Ascending aorta (tissue), 2 donors: ENCODE measurements around the gene IHH. TPM values are rescaled to one million over a fixed set of nuclear protein-coding genes. Genes with fewer than 3 reads are reported as not detected.

Experiments
- DNase-seq, 2 donors: peaks; one replicate each; pipeline ENCODE4 v3.0.0-alpha.2; 2019; ENCODE audit warnings: low spot score in 2 of 2
- H3K27ac ChIP-seq, 2 donors: fragments of 200-600 bp; sonication (generic); one replicate each; pipeline ENCODE4 v1.5.1; 2016 to 2017; ENCODE audit warnings: mild to moderate bottlenecking in 1 of 2
- H3K27me3 ChIP-seq: fragments of 200-600 bp; sonication (generic); one replicate; pipeline ENCODE4 v1.5.1; 2017
- H3K36me3 ChIP-seq, 2 donors: fragments of 200-600 bp; sonication (generic); one replicate each; pipeline ENCODE4 v1.5.1; 2016
- H3K4me1 ChIP-seq, 2 donors: fragments of 200-600 bp; sonication (generic); one replicate each; pipeline ENCODE4 v1.5.1; 2016 to 2017; ENCODE audit warnings: mild to moderate bottlenecking in 1 of 2
- H3K4me3 ChIP-seq, 2 donors: fragments of 200-600 bp; sonication (generic); one replicate each; pipeline ENCODE4 v1.5.1; 2016 to 2017; ENCODE audit warnings: mild to moderate bottlenecking in 1 of 2
- H3K9me3 ChIP-seq, 2 donors: fragments of 200-600 bp; sonication (generic); one replicate each; pipeline ENCODE4 v1.5.1; 2016
- intact Hi-C: fragments of 100-400 bp; cut with DNase I; formaldehyde crosslinking; loops from one replicate; pipeline ENCODE4 v1.15.1; 2023
- total RNA-seq: library from RNA; depleted of rRNA; stranded (reverse); fragments of >200 nt; gene quantifications from one replicate; pipeline ENCODE4 v1.1.0, GENCODE V29; 2016
- TF ChIP-seq, protein P1 (sequence below), 3 experiments: fragments of 200-600 bp in 2 of 3; fragments of 450-650 bp in 1 of 3; sonication (generic) in 2 of 3; IDR thresholded peaks; one replicate each; pipeline ENCODE4 v1.5.1; 2016 to 2019; ENCODE audit warnings: antibody characterized with exemption in 3 of 3, mild to moderate bottlenecking in 1 of 3, moderate library complexity in 1 of 3

Gene IHH
- total RNA-seq, 1 donor from 2014 or later = not detected

DNA sequence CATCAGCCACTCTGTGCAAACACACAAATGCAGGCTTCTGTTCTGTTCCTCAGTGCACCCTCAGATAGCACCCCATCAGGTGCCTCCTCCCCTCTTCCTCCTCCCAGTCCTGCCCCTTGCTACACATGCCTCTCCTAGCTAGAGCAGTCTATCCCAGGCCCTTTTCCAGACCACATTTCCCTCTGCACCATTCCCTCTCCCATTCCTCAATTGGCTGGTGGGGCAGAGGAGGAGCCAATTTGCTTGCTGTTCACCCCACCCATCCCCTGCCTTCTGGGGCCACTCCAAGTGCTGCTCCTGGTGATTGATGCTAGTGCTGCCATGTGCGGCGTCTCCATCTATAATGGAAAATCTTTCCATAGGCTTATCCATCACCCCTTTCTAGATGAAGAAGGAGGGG lies 24.8 kb downstream of the IHH start:
- H3K27ac ChIP-seq = no peak overlapping the region
- peaks cover under 1% of the 10 kb centered on the region for H3K27me3 ChIP-seq
- intact Hi-C loops = no loop called here
- H3K9me3 ChIP-seq = no peaks in the 10 kb centered on the region
- no peaks in the 10 kb centered on the region for H3K4me1 ChIP-seq
- DNase-seq = no peak
- TF ChIP-seq, protein P1, sequence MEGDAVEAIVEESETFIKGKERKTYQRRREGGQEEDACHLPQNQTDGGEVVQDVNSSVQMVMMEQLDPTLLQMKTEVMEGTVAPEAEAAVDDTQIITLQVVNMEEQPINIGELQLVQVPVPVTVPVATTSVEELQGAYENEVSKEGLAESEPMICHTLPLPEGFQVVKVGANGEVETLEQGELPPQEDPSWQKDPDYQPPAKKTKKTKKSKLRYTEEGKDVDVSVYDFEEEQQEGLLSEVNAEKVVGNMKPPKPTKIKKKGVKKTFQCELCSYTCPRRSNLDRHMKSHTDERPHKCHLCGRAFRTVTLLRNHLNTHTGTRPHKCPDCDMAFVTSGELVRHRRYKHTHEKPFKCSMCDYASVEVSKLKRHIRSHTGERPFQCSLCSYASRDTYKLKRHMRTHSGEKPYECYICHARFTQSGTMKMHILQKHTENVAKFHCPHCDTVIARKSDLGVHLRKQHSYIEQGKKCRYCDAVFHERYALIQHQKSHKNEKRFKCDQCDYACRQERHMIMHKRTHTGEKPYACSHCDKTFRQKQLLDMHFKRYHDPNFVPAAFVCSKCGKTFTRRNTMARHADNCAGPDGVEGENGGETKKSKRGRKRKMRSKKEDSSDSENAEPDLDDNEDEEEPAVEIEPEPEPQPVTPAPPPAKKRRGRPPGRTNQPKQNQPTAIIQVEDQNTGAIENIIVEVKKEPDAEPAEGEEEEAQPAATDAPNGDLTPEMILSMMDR (IDR thresholded peaks at IDR 0.05) = no peak
- H3K36me3 ChIP-seq = no peaks in the 10 kb centered on the region
- no peak overlapping the region for H3K4me3 ChIP-seq

DNA sequence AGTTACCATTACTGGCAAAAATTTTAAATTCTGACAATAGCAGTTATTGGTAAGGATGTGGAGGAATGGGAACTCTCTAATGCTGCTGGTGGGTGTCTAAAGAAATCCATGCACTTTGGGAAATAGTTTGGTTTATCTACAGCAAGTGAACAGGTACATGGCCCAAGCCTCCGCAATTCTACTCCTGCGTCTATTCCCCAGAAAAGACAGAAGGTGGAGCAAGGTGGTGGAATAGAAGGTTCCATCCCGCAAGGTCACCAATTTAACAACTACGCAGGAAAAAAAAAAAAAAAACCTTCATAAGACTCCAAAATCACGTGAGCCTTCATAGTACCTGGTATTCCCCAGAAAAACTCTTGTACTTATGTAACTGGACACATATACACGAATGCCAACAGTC lies 25.9 kb downstream of the IHH start:
- Histone ChIP-seq H3K27ac (no peak overlapping the region), H3K4me1 (no peaks in the 10 kb centered on the region), H3K4me3 (no peak overlapping the region), H3K27me3 (no peaks in the 10 kb centered on the region), H3K9me3 (no peaks in the 10 kb centered on the region), H3K36me3 (no peaks in the 10 kb centered on the region)
- no peak for DNase-seq
- intact Hi-C loops = no loop called here
- TF ChIP-seq, protein P1 (IDR thresholded peaks at IDR 0.05) = no peak

DNA sequence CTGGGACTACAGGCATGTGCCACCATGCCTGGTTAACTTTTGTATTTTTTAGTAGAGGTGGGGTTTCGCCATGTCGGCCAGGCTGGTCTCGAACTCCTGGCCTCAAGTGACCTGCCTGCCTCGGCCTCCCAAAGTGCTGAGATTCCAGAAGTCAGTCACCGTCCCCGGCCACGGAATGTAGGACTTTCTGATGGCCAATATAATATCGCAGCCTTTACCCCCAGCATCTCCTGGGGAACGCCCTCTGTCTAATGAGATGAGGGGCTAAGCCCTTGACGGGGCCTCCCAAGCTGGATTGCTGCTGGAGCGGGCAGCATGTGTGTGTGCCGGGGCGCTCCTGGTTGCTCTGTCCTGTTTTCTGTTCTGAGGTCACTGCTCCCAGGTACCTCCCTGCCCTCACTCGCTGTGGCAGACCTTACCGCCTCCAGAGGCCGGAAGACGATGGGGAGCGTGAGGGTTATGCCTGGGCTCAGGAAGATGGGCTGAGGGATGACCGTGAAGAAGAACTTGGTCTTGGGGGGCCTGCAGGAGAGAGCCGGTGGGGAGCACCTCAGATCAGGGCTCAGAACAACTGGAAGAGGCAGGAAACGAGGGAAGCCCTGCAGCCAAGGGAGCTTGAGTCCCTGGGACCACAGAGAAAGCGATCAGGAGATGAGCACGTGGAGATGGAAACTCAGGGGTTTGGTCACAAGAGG lies 28.5 kb downstream of the IHH start:
- TF ChIP-seq, protein P1 (IDR thresholded peaks at IDR 0.05) = no peak
- intact Hi-C loops = no loop called here
- no peaks in the 10 kb centered on the region for H3K36me3 ChIP-seq
- no peak for DNase-seq
- no peak overlapping the region for H3K4me3 ChIP-seq
- H3K27ac ChIP-seq = no peak overlapping the region
- H3K27me3 ChIP-seq = no peaks in the 10 kb centered on the region
- H3K4me1 ChIP-seq = no peaks in the 10 kb centered on the region
- H3K9me3 ChIP-seq = no peaks in the 10 kb centered on the region

DNA sequence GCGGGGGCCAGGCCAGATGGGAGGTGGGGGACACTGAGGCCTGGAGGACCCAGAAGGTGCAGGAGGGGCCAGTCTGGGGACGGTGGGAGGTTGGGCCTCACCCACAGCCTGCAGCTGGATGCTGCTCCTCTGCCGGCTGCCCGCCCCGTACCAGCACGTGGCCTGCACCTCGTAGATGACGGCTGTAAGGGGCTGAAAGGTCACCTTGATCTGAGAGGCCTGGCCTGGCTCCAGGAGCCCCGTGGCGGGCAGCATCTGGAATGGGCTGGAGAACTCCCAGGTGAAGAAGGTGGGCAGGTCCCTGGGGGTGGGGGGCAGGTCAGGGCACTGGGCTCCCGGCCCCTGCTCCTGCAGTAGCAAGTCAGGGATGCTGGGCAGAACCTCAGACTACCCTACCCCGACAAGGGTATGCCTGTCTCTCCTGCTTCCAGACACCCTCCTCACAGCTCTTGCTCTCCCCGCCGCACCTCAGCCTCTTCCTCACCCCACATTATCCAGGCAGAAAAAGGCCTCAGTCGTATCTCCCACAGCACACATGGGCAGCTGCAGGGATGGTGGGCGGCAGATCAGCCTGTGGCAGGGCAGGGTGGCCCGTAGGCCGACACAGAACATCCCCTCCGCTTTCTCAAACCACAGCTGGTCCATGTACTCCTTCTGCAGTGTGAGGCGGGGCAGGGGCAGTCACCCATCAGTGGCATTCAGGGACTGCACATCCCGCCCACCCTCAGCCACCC lies 29.5 kb downstream of the IHH start:
- Histone ChIP-seq H3K27ac (no peak overlapping the region), H3K4me1 (no peaks in the 10 kb centered on the region), H3K36me3 (no peaks in the 10 kb centered on the region), H3K9me3 (no peaks in the 10 kb centered on the region), H3K27me3 (no peaks in the 10 kb centered on the region), H3K4me3 (no peak overlapping the region)
- TF ChIP-seq, protein P1 (IDR thresholded peaks at IDR 0.05) = no peak
- DNase-seq = no peak
- intact Hi-C loops = no loop called here

DNA sequence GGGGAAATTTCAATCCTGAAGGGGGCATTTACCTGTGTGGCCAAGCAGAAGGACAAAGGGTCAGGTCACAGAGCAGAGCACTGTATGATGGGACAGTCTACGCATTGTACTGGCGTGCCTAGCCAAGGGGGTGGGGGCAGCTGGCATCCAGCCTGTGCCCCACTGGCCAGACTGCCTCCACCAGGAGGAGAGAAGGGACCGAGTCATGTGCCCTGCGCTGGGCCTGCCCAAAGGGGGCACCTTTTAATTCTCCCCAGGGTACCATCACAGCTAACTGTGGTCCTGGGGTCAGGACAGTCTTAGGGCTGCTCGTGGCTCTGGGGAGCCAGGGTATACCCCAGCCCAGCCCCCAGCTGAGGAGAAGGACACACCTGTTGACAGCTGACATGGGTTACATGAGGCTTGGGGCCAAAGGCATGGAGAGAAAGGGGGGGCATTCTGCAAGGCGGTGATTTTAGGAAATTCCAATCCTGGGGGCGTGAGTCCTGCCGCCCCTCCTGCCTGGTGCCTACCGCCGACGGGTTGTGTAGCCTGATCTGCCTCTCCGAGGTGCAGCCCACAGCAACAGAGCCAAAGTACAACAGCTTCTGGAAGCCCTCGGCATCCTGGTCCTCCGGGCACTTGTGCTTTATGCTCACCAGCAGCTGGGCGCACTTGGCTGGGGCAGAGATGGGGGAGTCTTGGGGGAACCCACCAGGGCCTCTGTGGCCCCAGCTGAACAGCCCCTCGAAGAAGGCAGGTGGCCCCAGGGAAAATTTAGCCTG lies 30.4 kb downstream of the IHH start:
- no peak overlapping the region for H3K27ac ChIP-seq
- H3K4me3 ChIP-seq = no peak overlapping the region
- DNase-seq = no peak
- no peaks in the 10 kb centered on the region for H3K4me1 ChIP-seq
- no peaks in the 10 kb centered on the region for H3K9me3 ChIP-seq
- TF ChIP-seq, protein P1 (IDR thresholded peaks at IDR 0.05) = no peak
- intact Hi-C loops = loop anchor here (1.0 kb wide), 1 partner anchor 123 kb away; no protein-coding TSS in a partner anchor
- H3K36me3 ChIP-seq = no peaks in the 10 kb centered on the region
- no peaks in the 10 kb centered on the region for H3K27me3 ChIP-seq
